GM19467 (cell line): ENCODE data around the gene HIRA.
"Not testable (repeated sequence)": the region's sequence is repeated elsewhere in the genome, so short reads cannot be mapped to it uniquely, and the experiment has no call there.

Experiments
- ATAC-seq: cut with Tn5 transposase; IDR thresholded peaks from one replicate; pipeline ENCODE4 v1.9.1; 2021; ENCODE audit warnings: mild to moderate bottlenecking, moderate library complexity; ENCODE audit not compliant: unreplicated experiment

Gene HIRA

GRCh38 chr22:19336133-19337075, 95.1 kb downstream of the HIRA start:
- ATAC-seq: no peak

- ATAC-seq: no peak
These were observed 99.6 kb downstream of the HIRA start for GRCh38 chr22:19331975-19332374.

GRCh38 chr22:19331474-19331873, 100.1 kb downstream of the HIRA start:
- ATAC-seq: no peak

GRCh38 chr22:19330865-19331418, 100.6 kb downstream of the HIRA start:
- ATAC-seq: no peak

- ATAC-seq: not testable (repeated sequence)
These were observed 101.3 kb downstream of the HIRA start for GRCh38 chr22:19330205-19330604.

- ATAC-seq: no peak
These were observed 102.1 kb downstream of the HIRA start for GRCh38 chr22:19329454-19329853.

GRCh38 chr22:19325296-19325948, 106.1 kb downstream of the HIRA start:
- ATAC-seq: no peak

- ATAC-seq: not testable (repeated sequence)
These were observed 108.1 kb downstream of the HIRA start for GRCh38 chr22:19323420-19323819.

- ATAC-seq: no peak
These were observed 109.8 kb downstream of the HIRA start for GRCh38 chr22:19321757-19322156.

GRCh38 chr22:19320136-19320535, 111.4 kb downstream of the HIRA start:
- not testable (repeated sequence) for ATAC-seq

- ATAC-seq: no peak
These were observed 112.3 kb downstream of the HIRA start for GRCh38 chr22:19319281-19319680.

GRCh38 chr22:19317865-19318264, 113.7 kb downstream of the HIRA start:
- ATAC-seq: no peak

GRCh38 chr22:19307872-19308271, 123.7 kb downstream of the HIRA start:
- ATAC-seq: no peak

- ATAC-seq: not testable (repeated sequence)
These were observed 125.0 kb downstream of the HIRA start for GRCh38 chr22:19306535-19306934.

GRCh38 chr22:19304547-19304946, 127.0 kb downstream of the HIRA start:
- ATAC-seq: no peak

- ATAC-seq: no peak
These were observed 127.7 kb downstream of the HIRA start for GRCh38 chr22:19303785-19304184.

- ATAC-seq: no peak
These were observed 135.8 kb downstream of the HIRA start for GRCh38 chr22:19295733-19296132.

GRCh38 chr22:19292458-19293230, 138.9 kb downstream of the HIRA start:
- no peak for ATAC-seq

- ATAC-seq: no peak
These were observed 139.7 kb downstream of the HIRA start, which contains the start of gene CLTCL1 for GRCh38 chr22:19291580-19292457. TSS of gene CLTCL1 (minus strand) at chr22:19291719. CDS start at chr22:19291641, 78 bp downstream.

GRCh38 chr22:19291218-19291579, 140.3 kb downstream of the HIRA start:
- no peak for ATAC-seq
